ENCODE measurements around the gene NDUFS7. TPM values are rescaled to one million over a fixed set of nuclear protein-coding genes. Genes with fewer than 3 reads are reported as not detected.

NDUFS7 gene
- total and polyA plus RNA-seq, 3 donors from 2014 or later = 170 to 176 (median 172) TPM

DNA sequence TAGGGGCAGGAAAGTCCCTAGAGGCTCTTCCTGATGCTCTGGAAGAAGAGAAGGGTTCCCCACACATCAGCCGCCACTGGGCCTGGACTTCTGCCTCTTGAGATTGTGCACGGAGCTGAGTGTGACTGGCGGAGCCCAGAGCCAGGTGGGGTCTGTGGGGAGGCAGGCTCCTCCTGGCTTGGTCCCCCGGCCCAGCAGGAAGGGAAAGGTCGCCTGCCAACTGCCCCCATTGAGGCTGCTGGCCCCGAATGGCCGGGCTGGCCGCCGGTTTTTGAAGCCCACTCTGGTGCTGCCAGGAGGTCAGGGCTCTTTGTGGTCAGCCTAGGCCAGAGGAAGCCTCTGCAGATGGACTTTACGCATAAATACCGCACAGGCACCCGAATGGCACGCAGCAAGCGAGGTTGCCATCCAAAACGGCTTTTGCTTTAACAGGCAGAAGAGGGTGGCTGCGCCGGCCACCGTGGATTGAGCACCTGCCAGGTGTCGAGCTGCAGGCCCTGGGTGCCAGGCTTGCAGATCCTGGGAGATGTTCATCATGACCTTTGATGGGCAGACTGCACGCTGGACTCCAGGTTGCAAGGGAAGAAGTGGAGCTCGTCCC lies 28.7 kb downstream of the NDUFS7 start:
- no peak for DNase-seq
- peaks cover 75% of the 10 kb centered on the region for H3K4me1 ChIP-seq
- TF ChIP-seq, protein P1, sequence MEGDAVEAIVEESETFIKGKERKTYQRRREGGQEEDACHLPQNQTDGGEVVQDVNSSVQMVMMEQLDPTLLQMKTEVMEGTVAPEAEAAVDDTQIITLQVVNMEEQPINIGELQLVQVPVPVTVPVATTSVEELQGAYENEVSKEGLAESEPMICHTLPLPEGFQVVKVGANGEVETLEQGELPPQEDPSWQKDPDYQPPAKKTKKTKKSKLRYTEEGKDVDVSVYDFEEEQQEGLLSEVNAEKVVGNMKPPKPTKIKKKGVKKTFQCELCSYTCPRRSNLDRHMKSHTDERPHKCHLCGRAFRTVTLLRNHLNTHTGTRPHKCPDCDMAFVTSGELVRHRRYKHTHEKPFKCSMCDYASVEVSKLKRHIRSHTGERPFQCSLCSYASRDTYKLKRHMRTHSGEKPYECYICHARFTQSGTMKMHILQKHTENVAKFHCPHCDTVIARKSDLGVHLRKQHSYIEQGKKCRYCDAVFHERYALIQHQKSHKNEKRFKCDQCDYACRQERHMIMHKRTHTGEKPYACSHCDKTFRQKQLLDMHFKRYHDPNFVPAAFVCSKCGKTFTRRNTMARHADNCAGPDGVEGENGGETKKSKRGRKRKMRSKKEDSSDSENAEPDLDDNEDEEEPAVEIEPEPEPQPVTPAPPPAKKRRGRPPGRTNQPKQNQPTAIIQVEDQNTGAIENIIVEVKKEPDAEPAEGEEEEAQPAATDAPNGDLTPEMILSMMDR (IDR thresholded peaks at IDR 0.05) = no peak
- TF ChIP-seq POLR2A (IDR thresholded peaks at IDR 0.05) = no peak
- no peaks in the 10 kb centered on the region for H3K9me3 ChIP-seq
- H3K4me3 ChIP-seq = no peak overlapping the region
- H3K27me3 ChIP-seq = no peaks in the 10 kb centered on the region
- H3K27ac ChIP-seq = no peak overlapping the region
- 70 to 85% methylated on average over 12 to 21 of the region's 21 CpGs for WGBS, 2 donors
- H3K36me3 ChIP-seq (ENCODE audit: low read depth, missing control alignments) = no peaks in the 10 kb centered on the region
- intact Hi-C loops (cut with DNase I; ENCODE audit: low total_unique reads) = no loop called here

DNA sequence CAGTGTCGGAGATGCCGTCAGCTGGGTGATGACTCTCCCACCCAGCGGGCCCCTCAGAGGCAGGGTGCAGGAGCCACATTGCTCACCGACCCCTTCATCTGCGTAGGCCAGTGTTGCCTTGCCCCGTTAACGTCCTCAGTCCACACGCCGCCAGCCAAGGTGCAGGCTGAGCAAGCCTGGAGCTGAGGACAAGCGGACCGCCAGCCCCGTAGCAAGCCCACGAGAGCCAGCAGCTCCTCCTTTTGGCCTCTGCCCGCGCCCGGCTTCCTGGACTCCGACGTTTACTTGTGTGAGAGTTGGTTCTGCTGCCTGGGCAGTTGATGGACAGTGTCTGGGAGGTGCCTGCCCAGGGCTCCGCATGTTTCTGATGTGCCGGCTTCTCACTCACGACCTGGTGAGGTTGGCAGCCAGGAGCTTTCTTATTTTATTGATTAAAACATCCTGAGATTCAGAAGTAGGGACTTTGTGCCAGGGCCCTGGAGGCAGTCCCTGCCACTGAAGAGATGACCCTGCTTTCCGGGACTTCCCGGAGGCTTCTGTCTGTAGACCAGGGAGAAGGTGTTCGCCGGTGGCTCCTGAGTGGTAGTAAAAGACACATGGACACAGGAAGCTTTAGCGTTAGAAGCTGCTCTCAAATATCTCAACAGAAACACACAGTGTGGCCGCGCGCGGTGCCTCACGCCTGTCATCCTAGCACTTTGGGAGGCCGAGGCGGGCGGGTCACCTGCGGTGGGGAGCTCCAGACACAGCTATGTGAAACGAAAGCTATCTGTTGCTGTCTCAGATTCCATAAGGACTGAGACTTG lies 29.5 kb downstream of the NDUFS7 start:
- Histone ChIP-seq H3K27ac (no peak overlapping the region), H3K9me3 (no peaks in the 10 kb centered on the region), H3K27me3 (no peaks in the 10 kb centered on the region), H3K4me1 (peaks cover 83% of the 10 kb centered on the region), H3K4me3 (no peak overlapping the region), H3K36me3 (ENCODE audit: low read depth, missing control alignments) (no peaks in the 10 kb centered on the region)
- 73 to 88% methylated on average over 19 to 36 of the region's 36 CpGs for WGBS, 2 donors
- intact Hi-C loops (cut with DNase I; ENCODE audit: low total_unique reads) = no loop called here
- TF ChIP-seq POLR2A (IDR thresholded peaks at IDR 0.05) = no peak
- TF ChIP-seq, protein P1 (IDR thresholded peaks at IDR 0.05) = no peak
- DNase-seq = no peak

DNA sequence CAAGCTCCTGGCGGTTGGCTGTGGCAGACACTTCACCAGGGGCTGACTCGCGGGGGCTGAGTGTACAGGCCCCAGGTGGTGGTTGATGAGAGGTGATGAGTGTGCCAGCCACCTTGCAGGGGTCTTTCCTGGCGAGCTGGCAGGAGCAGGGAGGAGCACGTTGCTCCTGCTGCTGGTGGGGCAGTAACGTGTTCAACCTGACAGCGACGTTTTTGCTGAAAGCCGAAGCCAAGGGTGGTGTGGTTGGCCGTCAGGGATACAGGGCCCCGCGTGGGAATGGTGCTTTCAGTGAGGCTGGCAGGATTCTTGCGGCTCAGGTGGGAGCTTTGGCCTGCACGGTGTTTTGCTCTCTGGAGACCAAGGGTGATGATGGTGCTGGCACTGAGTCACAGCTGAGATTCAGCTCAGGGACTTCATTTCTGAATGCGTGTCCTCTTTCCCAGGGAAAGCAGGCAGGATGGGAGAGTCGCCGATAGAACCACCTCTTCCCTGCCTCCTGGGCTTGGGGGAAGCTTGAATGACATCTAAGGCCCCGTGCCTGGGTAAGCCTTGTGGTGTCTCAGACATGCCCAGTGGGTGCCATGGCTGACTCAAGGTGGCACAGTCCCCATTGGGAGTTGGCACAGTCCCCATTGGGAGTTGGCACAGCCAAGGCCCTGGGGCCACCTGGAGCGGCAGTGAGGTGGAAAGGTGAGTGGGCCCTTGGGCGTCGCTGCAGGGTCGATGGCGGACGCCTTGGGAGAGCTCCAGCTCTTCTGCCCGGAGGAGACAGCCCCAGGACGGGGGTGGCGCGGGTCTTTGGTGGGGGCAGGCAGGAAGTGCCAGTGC lies 32.5 kb downstream of the NDUFS7 start:
- Histone ChIP-seq H3K4me1 (peaks cover 65% of the 10 kb centered on the region), H3K4me3 (no peak overlapping the region)
- intact Hi-C loops (cut with DNase I; ENCODE audit: low total_unique reads) = no loop called here

DNA sequence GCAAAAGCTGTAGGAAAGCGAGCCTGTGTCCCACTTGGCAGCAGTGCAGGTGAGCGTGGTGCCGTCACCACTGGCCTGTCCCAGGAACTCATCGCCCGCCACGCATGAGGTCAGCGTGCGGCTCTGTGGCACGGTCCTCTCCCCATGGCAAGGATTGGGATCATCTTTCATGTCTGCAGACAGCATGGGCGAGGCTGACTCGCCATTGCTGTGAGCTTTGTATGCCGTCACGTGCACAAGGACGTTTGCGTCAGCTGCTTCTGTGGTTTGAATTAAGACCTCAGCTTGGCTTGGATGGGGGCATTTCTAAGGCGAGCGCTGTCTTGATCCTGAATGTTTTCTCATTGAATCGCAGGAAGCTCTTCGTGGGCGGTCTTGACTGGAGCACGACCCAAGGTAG lies 33.4 kb downstream of the NDUFS7 start:
- peaks cover 57% of the 10 kb centered on the region for H3K4me1 ChIP-seq
- peak overlapping the region in 1 of 2 donors; percentile 82 for H3K27ac ChIP-seq
- WGBS, 2 donors = 72 to 82% methylated on average over 12 to 21 of the region's 21 CpGs
- intact Hi-C loops (cut with DNase I; ENCODE audit: low total_unique reads) = no loop called here
- no peaks in the 10 kb centered on the region for H3K27me3 ChIP-seq
- no peak for TF ChIP-seq POLR2A (IDR thresholded peaks at IDR 0.05)
- TF ChIP-seq, protein P1 (IDR thresholded peaks at IDR 0.05) = no peak
- no peaks in the 10 kb centered on the region for H3K9me3 ChIP-seq
- H3K36me3 ChIP-seq (ENCODE audit: low read depth, missing control alignments) = no peaks in the 10 kb centered on the region
- DNase-seq = no peak
- no peak overlapping the region for H3K4me3 ChIP-seq

More for the DNA sequence above, 32.5 kb downstream of the NDUFS7 start:
- TF ChIP-seq POLR2A (IDR thresholded peaks at IDR 0.05) = no peak
- TF ChIP-seq, protein P1 (IDR thresholded peaks at IDR 0.05) = no peak
- Histone ChIP-seq H3K27ac (peak overlapping the region; percentile 61 to 82), H3K36me3 (ENCODE audit: low read depth, missing control alignments) (no peaks in the 10 kb centered on the region), H3K9me3 (no peaks in the 10 kb centered on the region), H3K27me3 (no peaks in the 10 kb centered on the region)
- no peak for DNase-seq
- WGBS, 2 donors = 65 to 69% methylated on average over 16 to 28 of the region's 28 CpGs
